NCI-H2081 (cell line): ENCODE results near the gene CHCHD3.
A peak's percentile ranks its signal among the peaks of the same experiment; 100 is the strongest.

Experiments used
- DNase-seq, 2 experiments: peaks; one replicate each; lab custom pipeline; 2025; lab: John Stamatoyannopoulos, UW

Gene CHCHD3

GRCh38 chr7:133077394-133077793 is 4.5 kb downstream of the CHCHD3 start:
- no peak for DNase-seq

- DNase-seq, result no peak
Measured at GRCh38 chr7:133076142-133076541, 5.7 kb downstream of the CHCHD3 start.

DNA sequence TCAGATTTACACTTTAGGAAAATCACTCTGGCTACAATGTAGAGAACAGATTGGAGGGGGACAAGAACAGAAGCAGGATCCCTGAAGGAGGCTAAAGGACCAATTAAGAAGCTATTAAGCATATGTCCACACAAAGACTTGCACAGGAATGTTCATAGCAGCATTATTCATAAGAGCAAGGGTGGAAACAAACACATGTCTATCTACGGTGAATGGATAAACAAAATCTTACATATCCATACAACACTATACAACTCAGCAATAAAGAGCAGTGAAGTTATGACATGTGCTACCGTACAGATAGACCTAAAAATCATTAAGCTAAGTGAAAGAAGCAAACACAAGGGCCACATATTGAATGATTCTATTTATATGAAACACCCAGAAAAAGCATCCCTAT is 10.4 kb downstream of the CHCHD3 start:
- DNase-seq, result no peak

DNA sequence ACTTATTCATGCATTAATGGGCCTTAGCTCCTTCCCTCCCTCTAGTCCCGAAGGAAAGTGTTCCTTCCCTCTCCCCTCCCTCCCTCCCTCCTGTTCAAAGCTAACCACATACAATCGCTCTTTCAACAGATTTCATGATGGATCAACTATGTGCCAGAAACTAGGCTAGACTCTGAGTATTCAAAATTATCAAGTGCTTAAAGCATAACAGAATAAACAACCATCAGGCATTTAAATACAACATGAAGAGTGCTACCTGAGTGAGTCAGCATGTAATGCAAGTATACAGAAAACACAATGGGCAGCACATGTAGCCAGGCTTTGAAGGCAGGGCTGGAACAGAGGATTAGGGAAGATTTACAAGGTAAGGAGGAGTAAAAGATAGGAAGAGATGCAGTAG is 11.3 kb downstream of the CHCHD3 start:
- peak in 1 of 2 experiments; percentile 46 for DNase-seq

- no peak for DNase-seq
Measured at GRCh38 chr7:133065301-133065700, 16.6 kb downstream of the CHCHD3 start.

- DNase-seq, result no peak
Measured at GRCh38 chr7:133064082-133064820, 17.6 kb downstream of the CHCHD3 start.

DNA sequence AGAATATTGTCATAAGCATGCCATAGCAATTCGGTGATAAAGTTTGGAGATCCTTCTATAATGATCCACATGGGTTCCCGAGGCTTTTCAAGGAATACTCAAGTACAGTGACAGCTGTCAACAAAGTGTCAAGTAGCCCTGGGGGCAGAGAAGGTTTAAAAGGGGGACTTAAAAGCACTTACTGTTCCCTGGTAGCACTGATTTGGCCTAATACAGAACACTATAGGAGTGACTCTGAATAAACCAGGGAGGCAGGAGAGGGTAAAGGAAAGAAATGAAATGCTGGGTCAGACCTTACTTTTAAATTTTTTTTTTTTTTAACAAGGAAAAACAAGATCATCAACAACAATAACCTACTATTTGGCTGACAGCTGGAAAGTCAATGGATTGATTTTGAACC is 20.1 kb downstream of the CHCHD3 start:
- DNase-seq, result no peak

DNA sequence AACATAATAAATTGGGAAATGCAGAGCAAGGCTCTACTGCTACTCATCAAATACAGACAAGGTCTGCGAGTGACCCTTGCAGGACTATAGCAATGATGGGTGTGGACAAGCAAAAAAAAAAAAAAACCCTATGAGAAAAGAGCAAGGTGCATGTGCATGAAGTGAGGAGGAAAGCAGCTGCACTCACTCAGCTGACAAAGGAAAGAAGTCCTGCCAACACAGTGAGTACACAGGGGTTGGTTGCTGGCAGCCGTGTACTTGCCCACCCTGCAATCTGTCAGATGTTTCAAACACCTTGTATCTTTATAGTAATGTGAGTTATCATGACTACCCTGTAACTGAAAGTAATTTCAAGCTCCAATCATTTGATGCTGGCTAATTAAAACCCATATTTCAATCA is 20.5 kb downstream of the CHCHD3 start:
- peak; percentile 26 to 71 for DNase-seq

DNA sequence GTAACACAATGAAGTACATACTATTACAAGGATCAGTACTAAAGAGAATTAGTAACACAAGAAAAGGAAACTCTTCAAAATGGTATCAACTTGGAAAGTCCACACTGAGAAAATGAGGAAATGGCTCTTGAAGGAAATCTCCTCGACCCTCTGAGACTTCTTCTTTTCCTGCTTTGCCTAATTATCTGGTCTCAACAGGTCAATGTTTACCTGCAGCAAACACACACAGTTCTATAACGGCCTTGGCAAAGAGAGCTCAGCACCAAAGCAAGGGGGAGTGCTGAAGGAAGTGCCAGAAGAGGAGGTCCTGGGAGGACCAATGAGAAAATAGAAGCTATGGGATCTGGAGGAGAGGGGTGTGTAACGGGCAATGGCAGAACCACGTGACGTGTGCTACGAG is 21.9 kb downstream of the CHCHD3 start:
- DNase-seq, result peak in 1 of 2 experiments; percentile 50

DNA sequence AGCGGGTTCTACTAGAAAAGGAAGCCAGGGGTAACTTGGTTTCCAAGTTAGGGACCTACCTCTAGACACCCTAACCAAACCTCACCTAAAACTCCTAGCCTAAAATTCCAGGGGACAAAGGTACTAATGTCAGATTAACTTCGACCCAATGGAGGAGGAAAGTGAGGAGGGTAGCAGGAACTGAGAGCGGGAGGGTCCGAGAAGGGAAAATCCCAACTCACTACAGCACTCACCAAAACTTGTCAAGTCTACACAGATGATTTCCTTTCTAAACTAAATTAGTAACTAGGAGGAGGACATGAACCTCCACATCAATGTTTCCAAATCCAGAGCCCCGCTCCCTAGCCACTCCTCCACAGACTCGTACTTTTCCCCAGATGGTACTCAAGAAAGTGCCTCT is 22.6 kb downstream of the CHCHD3 start:
- no peak for DNase-seq

GRCh38 chr7:133056370-133057238 is 25.3 kb downstream of the CHCHD3 start:
- peak in 1 of 2 experiments; percentile 50 for DNase-seq

DNA sequence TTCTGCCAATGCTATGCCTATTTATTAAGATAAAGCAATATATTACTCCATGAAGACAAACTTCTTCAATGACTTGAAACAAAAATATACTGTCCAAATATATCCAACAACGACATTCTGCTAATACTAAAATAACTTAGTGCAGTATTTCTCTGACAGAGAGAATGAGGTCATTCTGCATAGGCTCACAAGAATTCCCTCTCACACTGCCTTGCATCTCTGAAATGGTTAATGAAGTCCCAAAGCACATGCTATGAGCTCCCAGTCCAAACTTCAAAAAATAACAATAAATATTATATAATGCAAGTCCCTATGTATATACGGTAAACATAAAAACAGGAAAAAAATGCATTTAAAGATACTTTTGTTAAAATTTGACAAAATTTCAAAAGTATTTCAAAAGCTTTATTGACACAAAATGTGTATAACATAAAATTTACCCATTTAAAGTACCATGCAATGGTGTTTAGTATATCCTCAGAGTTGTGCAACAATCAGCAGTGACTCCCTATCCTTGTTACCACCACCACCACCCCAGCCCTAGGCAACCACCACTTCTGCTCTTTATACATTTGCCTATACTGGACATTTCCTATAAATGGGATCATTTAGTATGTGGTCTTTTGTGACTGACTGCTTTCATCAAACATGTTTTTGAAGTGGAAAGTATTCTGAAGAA is 27.6 kb downstream of the CHCHD3 start:
- DNase-seq, result no peak

GRCh38 chr7:133053321-133053891 is 28.5 kb downstream of the CHCHD3 start:
- DNase-seq, result no peak

GRCh38 chr7:133052826-133053225 is 29.1 kb downstream of the CHCHD3 start:
- DNase-seq, result no peak

DNA sequence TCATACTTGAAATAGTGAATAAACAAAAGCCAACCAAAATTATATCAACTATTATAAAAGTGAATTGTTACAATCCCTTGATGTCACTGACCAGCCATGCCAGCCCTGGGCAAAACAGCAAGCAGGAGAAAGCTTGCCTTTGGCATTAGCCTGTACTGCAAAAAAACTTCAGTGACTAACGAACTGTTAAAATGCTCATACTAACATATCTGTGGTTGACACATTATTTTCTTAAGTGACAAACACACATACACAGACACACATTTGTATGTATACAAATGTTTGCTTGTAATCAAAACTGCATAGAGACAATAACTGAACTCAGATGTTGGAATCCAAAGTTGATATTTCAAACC is 29.5 kb downstream of the CHCHD3 start:
- no peak for DNase-seq

- DNase-seq, result no peak
Measured at GRCh38 chr7:133051719-133052400, 30.0 kb downstream of the CHCHD3 start.

DNA sequence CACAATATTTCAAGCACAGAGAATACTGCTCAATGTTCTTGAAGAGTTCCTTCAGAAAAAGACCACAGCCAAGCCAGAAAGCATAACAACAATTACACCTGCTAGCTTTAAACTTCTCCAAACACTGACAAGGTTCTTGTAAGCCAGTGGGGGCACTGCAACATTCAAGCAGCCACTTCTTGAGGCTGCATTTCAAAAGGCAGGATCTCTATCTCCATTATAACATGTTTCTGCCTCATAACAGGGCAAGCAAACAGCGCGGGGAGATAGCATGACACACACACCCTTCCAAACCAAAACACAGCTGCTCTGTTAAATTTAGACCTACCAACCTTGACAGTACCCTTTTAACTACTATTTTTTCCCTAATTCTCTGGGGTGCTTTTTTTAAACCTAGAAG is 30.8 kb downstream of the CHCHD3 start:
- no peak for DNase-seq

- DNase-seq, result no peak
Measured at GRCh38 chr7:133050200-133050995, 31.5 kb downstream of the CHCHD3 start.

GRCh38 chr7:133048589-133048988 is 33.3 kb downstream of the CHCHD3 start:
- no peak for DNase-seq

GRCh38 chr7:133047321-133047720 is 34.6 kb downstream of the CHCHD3 start:
- DNase-seq, result no peak
